GM21786 (cell line): ENCODE measurements around the gene RUVBL2.
"Not testable (repeated sequence)": the region's sequence is repeated elsewhere in the genome, so short reads cannot be mapped to it uniquely, and the experiment has no call there.

Source experiments
- ATAC-seq: cut with Tn5 transposase; IDR thresholded peaks from one replicate; pipeline ENCODE4 v1.9.1; 2021; ENCODE audit not compliant: unreplicated experiment

The RUVBL2 gene

DNA sequence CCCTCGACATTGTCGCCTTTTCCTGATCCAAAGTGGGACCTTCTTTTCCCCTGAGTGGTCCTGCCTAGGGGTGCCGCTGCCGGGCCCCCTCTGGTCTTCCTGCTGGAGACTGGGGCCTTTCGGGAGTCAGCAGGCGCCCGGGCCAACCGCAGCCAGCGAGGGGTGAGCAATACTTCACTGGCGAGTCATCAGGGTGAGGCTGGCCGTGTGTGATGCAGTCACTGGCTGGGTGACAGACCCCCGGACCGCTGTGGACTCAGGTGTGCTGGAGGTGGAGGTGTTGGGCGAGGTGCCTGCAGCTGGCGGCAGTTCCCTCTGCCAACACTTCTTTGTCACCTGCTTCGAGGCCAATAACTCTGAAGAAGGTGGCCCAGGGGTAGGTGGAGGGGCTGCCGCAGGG is 48.5 kb downstream of the RUVBL2 start:
- ATAC-seq: no peak

GRCh38 chr19:49042666-49043065 is 49.0 kb downstream of the RUVBL2 start:
- ATAC-seq: not testable (repeated sequence)

- not testable (repeated sequence) for ATAC-seq
These were observed 49.9 kb downstream of the RUVBL2 start, which contains the start of gene CGB5 for GRCh38 chr19:49043548-49043947. Gene CGB5, plus strand, starts transcription at chr19:49043848. Its CDS starts 362 bp downstream, at chr19:49044210.

DNA sequence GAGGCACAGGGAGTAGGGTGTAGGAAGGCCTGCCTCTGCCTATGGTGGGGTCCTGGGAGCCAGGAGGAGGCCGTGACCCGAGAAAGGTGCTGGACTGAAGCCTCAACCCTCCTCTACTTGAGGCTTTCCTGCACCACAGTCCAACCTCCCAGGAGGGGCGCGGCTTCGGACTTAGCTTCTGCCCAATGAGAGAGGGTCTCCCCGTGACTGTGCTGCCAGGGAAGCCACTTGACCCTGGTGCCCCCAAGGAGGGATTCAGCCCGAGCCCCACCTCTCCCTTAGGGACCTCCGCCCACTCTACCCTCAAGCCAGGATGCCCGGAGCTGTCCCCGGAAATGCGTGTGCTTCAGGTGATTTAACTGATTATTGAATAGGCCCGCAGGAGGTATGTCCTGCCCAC is 55.3 kb downstream of the RUVBL2 start, which contains the start of gene CGB8:
CGB8 (minus strand) TSS at position 101 of the 400 bp plus-strand sequence. CDS start 372 bp downstream, outside the sequence.
- ATAC-seq: not testable (repeated sequence)

GRCh38 chr19:49049834-49050233 is 56.1 kb downstream of the RUVBL2 start:
- ATAC-seq: not testable (repeated sequence)

- ATAC-seq: not testable (repeated sequence)
These were observed 56.8 kb downstream of the RUVBL2 start for GRCh38 chr19:49050376-49051033.

GRCh38 chr19:49056101-49056901 is 62.6 kb downstream of the RUVBL2 start:
- no peak for ATAC-seq

GRCh38 chr19:49056902-49057596 is 63.4 kb downstream of the RUVBL2 start:
- ATAC-seq: not testable (repeated sequence)

- no peak for ATAC-seq
These were observed 64.0 kb downstream of the RUVBL2 start, which contains the start of gene CGB7 for GRCh38 chr19:49057636-49058234. Gene CGB7, minus strand, starts transcription at chr19:49057749. Its CDS starts 2,374 bp downstream, at chr19:49055375.

DNA sequence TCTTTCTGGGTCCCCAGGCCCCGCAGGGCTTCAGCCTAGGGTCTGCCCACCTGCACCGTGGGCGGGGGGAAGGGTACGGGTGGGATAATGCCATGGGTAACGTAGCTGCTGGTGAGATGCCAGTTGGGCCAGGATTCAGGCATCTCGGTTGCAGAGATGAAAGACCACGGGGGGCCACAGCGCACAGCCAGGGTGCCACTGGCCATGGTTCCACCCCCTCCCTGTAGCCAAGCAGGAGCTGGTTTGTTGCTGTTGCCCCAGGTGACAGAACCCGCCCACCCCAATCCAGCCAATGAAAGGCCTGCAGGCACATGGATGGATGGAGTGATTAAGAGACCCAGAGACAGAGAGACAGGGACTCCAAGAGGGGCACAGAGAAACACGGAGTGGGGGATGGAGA is 64.9 kb downstream of the RUVBL2 start:
- ATAC-seq: no peak

GRCh38 chr19:49059053-49059452 is 65.4 kb downstream of the RUVBL2 start:
- ATAC-seq: no peak

DNA sequence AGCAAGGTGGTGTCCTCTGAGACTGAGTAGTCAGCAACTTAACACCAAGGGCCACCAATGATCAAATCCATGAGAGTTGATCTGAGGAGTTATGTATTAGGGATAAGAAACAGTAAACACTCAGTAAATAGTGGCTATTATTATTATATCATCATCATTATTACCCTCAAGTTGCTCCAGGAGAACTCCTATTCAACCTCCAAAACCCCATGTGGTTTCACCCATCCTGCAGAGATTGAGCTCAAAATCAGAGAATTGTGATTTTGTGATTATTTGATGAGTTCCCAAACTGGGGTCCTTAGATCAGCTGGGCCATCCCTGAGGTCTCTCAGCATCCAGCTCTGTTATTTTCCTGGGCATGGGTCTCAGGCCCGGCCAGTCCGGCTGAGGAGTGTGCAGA is 67.3 kb downstream of the RUVBL2 start:
- ATAC-seq: no peak

GRCh38 chr19:49061445-49061844 is 67.8 kb downstream of the RUVBL2 start:
- ATAC-seq: no peak

- no peak for ATAC-seq
These were observed 70.4 kb downstream of the RUVBL2 start for GRCh38 chr19:49064029-49064629.

DNA sequence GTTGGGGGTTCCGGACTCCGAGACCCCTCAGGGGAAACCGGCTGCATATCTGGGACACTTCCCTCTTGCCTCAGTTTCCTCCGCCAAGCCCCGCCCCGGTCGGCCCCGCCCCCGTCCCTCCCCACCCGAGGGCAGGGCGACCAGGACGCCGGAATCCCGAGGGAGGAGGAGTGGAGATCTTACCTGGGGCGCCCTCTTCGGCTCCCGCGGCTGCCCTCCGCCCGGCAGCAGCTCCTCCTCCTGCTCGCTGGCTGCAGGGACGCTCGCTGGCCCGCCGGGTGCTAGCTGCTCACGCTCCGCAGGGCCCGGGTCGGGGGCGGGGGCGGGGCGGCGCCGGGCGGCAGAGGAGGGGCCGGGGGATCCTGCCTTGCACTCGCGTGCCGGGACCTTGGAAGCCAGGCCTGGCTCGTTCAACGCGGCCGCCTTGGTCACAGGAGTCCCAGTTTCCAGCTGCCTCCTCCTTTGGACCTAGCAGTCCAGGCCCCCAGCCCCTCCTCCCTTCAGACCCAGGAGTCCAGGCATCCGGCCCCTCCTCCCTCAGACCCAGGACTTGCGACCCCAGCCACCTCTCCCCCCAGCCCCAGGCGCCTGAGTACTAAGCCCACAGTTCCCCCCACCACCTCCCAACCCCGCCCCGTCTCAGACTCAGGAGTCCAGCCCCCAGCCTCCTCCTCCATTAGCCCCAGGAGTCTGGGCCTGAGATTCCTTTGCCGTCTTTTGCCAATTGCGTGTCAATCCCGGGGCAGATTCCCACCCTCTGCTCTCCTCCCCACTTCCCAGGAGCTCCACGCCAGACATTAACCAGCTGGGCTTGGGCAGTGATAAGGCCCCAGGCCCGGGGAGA is 71.3 kb downstream of the RUVBL2 start, which contains the start of gene NTF4:
NTF4 (minus strand) TSS at position 51 of the 844 bp plus-strand sequence. CDS start 2,821 bp downstream, outside the sequence.
- ATAC-seq: no peak
